Measurements from ENCODE around the gene CNTNAP2.

The CNTNAP2 gene

DNA sequence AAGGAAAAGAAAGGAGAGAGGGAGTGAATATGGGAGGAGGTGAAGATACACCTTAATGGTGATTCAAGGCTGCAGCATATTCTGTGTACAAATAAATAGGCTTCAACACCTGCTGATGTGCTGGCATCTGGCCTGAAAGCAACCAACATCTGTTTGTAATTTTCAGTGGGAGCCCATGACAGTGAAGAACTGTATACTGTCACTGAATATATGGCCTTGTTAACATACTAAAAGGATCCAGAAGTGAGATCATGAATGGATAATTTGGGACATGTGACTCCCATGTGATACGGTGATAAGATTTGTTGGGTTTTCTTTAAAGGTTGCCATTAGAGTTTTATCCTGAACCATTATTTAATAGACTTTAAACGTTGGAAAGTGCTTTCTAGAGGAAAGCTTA is 459.3 kb downstream of the CNTNAP2 start:
- H3K9ac ChIP-seq (ENCODE audit: low read length) = no peak overlapping the region
- H3K23ac ChIP-seq (ENCODE audit: low read length) = no peak overlapping the region
- no peak overlapping the region for H3K4ac ChIP-seq (ENCODE audit: low read depth, low read length)
- no peak for DNase-seq
- H3K79me1 ChIP-seq (ENCODE audit: low read length) = no peaks in the 10 kb centered on the region
- H3K36me3 ChIP-seq (ENCODE audit: control insufficient read depth, insufficient read depth, low read length) = no peaks in the 10 kb centered on the region
- H2BK15ac ChIP-seq (replicated peaks; ENCODE audit: low read depth) = no peak overlapping the region
- H2BK5ac ChIP-seq (ENCODE audit: low read length) = no peak overlapping the region
- no peak overlapping the region for H3K4me2 ChIP-seq (ENCODE audit: low read length)
- H3K4me3 ChIP-seq (ENCODE audit: low read length) = no peak overlapping the region
- H4K8ac ChIP-seq (ENCODE audit: low read depth, low read length) = no peak overlapping the region
- no peak overlapping the region for H3K27ac ChIP-seq (ENCODE audit: low read depth, low read length)
- no peaks in the 10 kb centered on the region for H3K79me2 ChIP-seq (ENCODE audit: control insufficient read depth, insufficient read depth, low read length)
- no peaks in the 10 kb centered on the region for H3K4me1 ChIP-seq (ENCODE audit: control insufficient read depth, low read depth, low read length)
- no peak overlapping the region for H2BK120ac ChIP-seq (ENCODE audit: low read depth, low read length)
- no CpG with 5 or more reads among the region's 2 CpGs for WGBS (ENCODE audit: extremely low coverage, insufficient coverage, low lambda C conversion rate)
- H3K27me3 ChIP-seq (ENCODE audit: insufficient read depth, low read length, poor library complexity) = no peaks in the 10 kb centered on the region
- H4K5ac ChIP-seq (ENCODE audit: low read length) = no peak overlapping the region
- H3K56ac ChIP-seq (ENCODE audit: low read length) = no peak overlapping the region
- no peak overlapping the region for H2AK5ac ChIP-seq (ENCODE audit: low read length)
- no peak overlapping the region for H3K18ac ChIP-seq (ENCODE audit: low read length)

DNA sequence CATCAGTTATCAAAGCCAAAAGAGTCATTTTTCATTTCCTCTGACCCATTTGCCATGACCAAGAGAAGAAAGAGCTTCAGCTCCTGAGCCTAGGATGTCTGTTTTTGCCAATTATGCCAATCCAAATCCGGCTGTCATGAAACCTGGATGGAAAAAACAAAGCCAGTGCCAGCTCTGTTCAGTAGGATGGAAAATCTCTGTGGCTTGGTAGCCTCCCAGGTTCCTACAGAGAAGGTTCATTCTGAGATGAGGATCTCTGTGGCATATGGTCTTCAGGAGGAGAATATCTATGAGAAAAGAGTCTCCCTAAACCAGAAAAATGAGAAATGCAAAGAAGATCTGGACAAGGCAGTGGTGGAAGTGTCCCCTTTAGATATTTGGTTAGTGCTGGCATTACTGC is 475.4 kb downstream of the CNTNAP2 start:
- H3K79me1 ChIP-seq (ENCODE audit: low read length) = no peaks in the 10 kb centered on the region
- H3K56ac ChIP-seq (ENCODE audit: low read length) = no peak overlapping the region
- H3K79me2 ChIP-seq (ENCODE audit: control insufficient read depth, insufficient read depth, low read length) = no peaks in the 10 kb centered on the region
- no peak overlapping the region for H3K4me3 ChIP-seq (ENCODE audit: low read length)
- H3K9ac ChIP-seq (ENCODE audit: low read length) = no peak overlapping the region
- H3K4me2 ChIP-seq (ENCODE audit: low read length) = no peak overlapping the region
- no peak overlapping the region for H4K5ac ChIP-seq (ENCODE audit: low read length)
- H3K36me3 ChIP-seq (ENCODE audit: control insufficient read depth, insufficient read depth, low read length) = no peaks in the 10 kb centered on the region
- H3K4me1 ChIP-seq (ENCODE audit: control insufficient read depth, low read depth, low read length) = no peaks in the 10 kb centered on the region
- no peak overlapping the region for H3K4ac ChIP-seq (ENCODE audit: low read depth, low read length)
- H3K27me3 ChIP-seq (ENCODE audit: insufficient read depth, low read length, poor library complexity) = no peaks in the 10 kb centered on the region
- H3K18ac ChIP-seq (ENCODE audit: low read length) = no peak overlapping the region
- no peak overlapping the region for H3K23ac ChIP-seq (ENCODE audit: low read length)
- no peak overlapping the region for H3K27ac ChIP-seq (ENCODE audit: low read depth, low read length)
- no peak overlapping the region for H2BK120ac ChIP-seq (ENCODE audit: low read depth, low read length)
- H2AK5ac ChIP-seq (ENCODE audit: low read length) = no peak overlapping the region
- DNase-seq = no peak
- no peak overlapping the region for H2BK15ac ChIP-seq (replicated peaks; ENCODE audit: low read depth)
- no CpG with 5 or more reads among the region's 1 CpG for WGBS (ENCODE audit: extremely low coverage, insufficient coverage, low lambda C conversion rate)
- H4K8ac ChIP-seq (ENCODE audit: low read depth, low read length) = no peak overlapping the region
- no peak overlapping the region for H2BK5ac ChIP-seq (ENCODE audit: low read length)

DNA sequence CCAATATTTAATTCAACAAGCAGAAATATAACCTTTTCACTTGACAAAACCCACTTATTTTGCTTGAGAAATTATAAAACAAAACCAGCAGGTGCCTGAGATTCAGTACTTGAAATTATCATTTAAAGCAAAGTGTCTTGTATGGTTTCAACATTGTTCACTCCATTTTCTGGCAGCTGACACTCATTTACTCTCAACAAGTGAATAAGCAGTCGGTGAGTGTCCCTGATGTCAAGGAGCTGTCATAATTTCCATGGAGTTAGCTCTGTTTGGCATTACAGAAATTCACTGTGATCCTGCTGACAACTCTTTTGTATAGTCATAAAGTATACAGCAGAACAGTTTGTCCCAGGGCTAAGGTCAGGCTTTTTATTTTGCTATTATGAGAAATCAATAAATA is 490.0 kb downstream of the CNTNAP2 start:
- Histone ChIP-seq H3K56ac (ENCODE audit: low read length) (no peak overlapping the region), H3K4me3 (ENCODE audit: low read length) (no peak overlapping the region), H3K18ac (ENCODE audit: low read length) (no peak overlapping the region), H3K4ac (ENCODE audit: low read depth, low read length) (no peak overlapping the region), H2BK15ac (replicated peaks; ENCODE audit: low read depth) (no peak overlapping the region), H3K27ac (ENCODE audit: low read depth, low read length) (no peak overlapping the region), H3K9ac (ENCODE audit: low read length) (no peak overlapping the region), H4K8ac (ENCODE audit: low read depth, low read length) (no peak overlapping the region), H3K4me1 (ENCODE audit: control insufficient read depth, low read depth, low read length) (no peaks in the 10 kb centered on the region), H3K79me1 (ENCODE audit: low read length) (no peaks in the 10 kb centered on the region), H3K23ac (ENCODE audit: low read length) (no peak overlapping the region), H2BK120ac (ENCODE audit: low read depth, low read length) (no peak overlapping the region), H2AK5ac (ENCODE audit: low read length) (no peak overlapping the region), H3K27me3 (ENCODE audit: insufficient read depth, low read length, poor library complexity) (no peaks in the 10 kb centered on the region), H4K5ac (ENCODE audit: low read length) (no peak overlapping the region), H3K36me3 (ENCODE audit: control insufficient read depth, insufficient read depth, low read length) (no peaks in the 10 kb centered on the region), H3K79me2 (ENCODE audit: control insufficient read depth, insufficient read depth, low read length) (no peaks in the 10 kb centered on the region), H2BK5ac (ENCODE audit: low read length) (no peak overlapping the region), H3K4me2 (ENCODE audit: low read length) (no peak overlapping the region)
- no peak for DNase-seq
- no CpG with 5 or more reads among the region's 1 CpG for WGBS (ENCODE audit: extremely low coverage, insufficient coverage, low lambda C conversion rate)

DNA sequence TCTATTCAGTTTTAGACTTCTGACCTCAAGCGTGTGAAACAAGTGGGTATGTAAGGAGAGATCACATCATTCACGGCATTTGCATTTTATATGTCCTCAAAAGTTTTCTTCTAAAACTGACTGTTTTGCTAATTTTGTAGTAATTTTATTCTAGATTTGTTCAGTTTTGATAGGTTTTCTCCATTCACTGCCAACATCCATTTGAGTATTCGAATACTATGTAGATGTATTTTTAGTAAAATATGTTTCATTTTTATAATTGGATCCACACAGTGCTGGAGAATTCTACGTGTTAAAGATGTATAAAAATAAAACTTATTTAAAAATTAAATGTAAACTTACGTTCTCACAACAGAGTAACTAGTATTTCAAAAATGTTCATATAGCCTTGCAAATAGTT is 503.0 kb downstream of the CNTNAP2 start:
- no peak overlapping the region for H3K4me2 ChIP-seq (ENCODE audit: low read length)
- H3K4ac ChIP-seq (ENCODE audit: low read depth, low read length) = no peak overlapping the region
- no peak overlapping the region for H4K8ac ChIP-seq (ENCODE audit: low read depth, low read length)
- no peaks in the 10 kb centered on the region for H3K79me1 ChIP-seq (ENCODE audit: low read length)
- H3K27ac ChIP-seq (ENCODE audit: low read depth, low read length) = no peak overlapping the region
- H3K27me3 ChIP-seq (ENCODE audit: insufficient read depth, low read length, poor library complexity) = no peaks in the 10 kb centered on the region
- H3K4me1 ChIP-seq (ENCODE audit: control insufficient read depth, low read depth, low read length) = no peaks in the 10 kb centered on the region
- no peak for DNase-seq
- no peak overlapping the region for H2BK5ac ChIP-seq (ENCODE audit: low read length)
- no peak overlapping the region for H4K5ac ChIP-seq (ENCODE audit: low read length)
- no peaks in the 10 kb centered on the region for H3K79me2 ChIP-seq (ENCODE audit: control insufficient read depth, insufficient read depth, low read length)
- H2BK15ac ChIP-seq (replicated peaks; ENCODE audit: low read depth) = no peak overlapping the region
- 100% methylated on average over 1 of the region's 5 CpGs for WGBS (ENCODE audit: extremely low coverage, insufficient coverage, low lambda C conversion rate)
- no peaks in the 10 kb centered on the region for H3K36me3 ChIP-seq (ENCODE audit: control insufficient read depth, insufficient read depth, low read length)
- H3K18ac ChIP-seq (ENCODE audit: low read length) = no peak overlapping the region
- no peak overlapping the region for H3K56ac ChIP-seq (ENCODE audit: low read length)
- no peak overlapping the region for H2AK5ac ChIP-seq (ENCODE audit: low read length)
- no peak overlapping the region for H3K9ac ChIP-seq (ENCODE audit: low read length)
- no peak overlapping the region for H3K4me3 ChIP-seq (ENCODE audit: low read length)
- no peak overlapping the region for H3K23ac ChIP-seq (ENCODE audit: low read length)
- H2BK120ac ChIP-seq (ENCODE audit: low read depth, low read length) = no peak overlapping the region

DNA sequence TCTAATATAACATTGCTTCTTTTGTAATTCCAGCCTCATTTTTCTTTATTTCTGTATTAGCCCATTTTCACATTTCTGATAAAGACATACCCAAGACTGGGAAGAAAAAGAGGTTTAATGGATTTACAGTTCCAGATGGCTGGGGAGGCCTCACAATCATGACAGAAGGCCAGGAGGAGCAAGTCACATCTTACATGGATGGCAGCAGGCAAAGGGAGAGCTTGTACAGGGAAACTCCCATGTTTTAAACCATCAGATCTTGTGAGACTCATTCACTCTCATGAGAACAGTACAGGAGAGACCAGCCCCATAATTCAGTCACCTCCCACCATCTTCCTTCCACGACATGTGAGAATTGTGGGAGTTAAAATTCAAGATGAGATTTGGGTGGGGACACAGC is 510.3 kb downstream of the CNTNAP2 start:
- no CpG with 5 or more reads among the region's 1 CpG for WGBS (ENCODE audit: extremely low coverage, insufficient coverage, low lambda C conversion rate)
- no peak overlapping the region for H2BK5ac ChIP-seq (ENCODE audit: low read length)
- H3K79me1 ChIP-seq (ENCODE audit: low read length) = no peaks in the 10 kb centered on the region
- no peak overlapping the region for H4K8ac ChIP-seq (ENCODE audit: low read depth, low read length)
- no peak overlapping the region for H4K5ac ChIP-seq (ENCODE audit: low read length)
- no peak overlapping the region for H3K18ac ChIP-seq (ENCODE audit: low read length)
- H3K9ac ChIP-seq (ENCODE audit: low read length) = no peak overlapping the region
- H3K56ac ChIP-seq (ENCODE audit: low read length) = no peak overlapping the region
- no peak overlapping the region for H2BK15ac ChIP-seq (replicated peaks; ENCODE audit: low read depth)
- no peak overlapping the region for H3K23ac ChIP-seq (ENCODE audit: low read length)
- H3K27me3 ChIP-seq (ENCODE audit: insufficient read depth, low read length, poor library complexity) = no peaks in the 10 kb centered on the region
- no peak for DNase-seq
- no peaks in the 10 kb centered on the region for H3K79me2 ChIP-seq (ENCODE audit: control insufficient read depth, insufficient read depth, low read length)
- H3K4me3 ChIP-seq (ENCODE audit: low read length) = no peak overlapping the region
- H3K4me2 ChIP-seq (ENCODE audit: low read length) = no peak overlapping the region
- H3K27ac ChIP-seq (ENCODE audit: low read depth, low read length) = no peak overlapping the region
- no peak overlapping the region for H3K4ac ChIP-seq (ENCODE audit: low read depth, low read length)
- H3K36me3 ChIP-seq (ENCODE audit: control insufficient read depth, insufficient read depth, low read length) = no peaks in the 10 kb centered on the region
- no peak overlapping the region for H2BK120ac ChIP-seq (ENCODE audit: low read depth, low read length)
- no peaks in the 10 kb centered on the region for H3K4me1 ChIP-seq (ENCODE audit: control insufficient read depth, low read depth, low read length)
- H2AK5ac ChIP-seq (ENCODE audit: low read length) = no peak overlapping the region

DNA sequence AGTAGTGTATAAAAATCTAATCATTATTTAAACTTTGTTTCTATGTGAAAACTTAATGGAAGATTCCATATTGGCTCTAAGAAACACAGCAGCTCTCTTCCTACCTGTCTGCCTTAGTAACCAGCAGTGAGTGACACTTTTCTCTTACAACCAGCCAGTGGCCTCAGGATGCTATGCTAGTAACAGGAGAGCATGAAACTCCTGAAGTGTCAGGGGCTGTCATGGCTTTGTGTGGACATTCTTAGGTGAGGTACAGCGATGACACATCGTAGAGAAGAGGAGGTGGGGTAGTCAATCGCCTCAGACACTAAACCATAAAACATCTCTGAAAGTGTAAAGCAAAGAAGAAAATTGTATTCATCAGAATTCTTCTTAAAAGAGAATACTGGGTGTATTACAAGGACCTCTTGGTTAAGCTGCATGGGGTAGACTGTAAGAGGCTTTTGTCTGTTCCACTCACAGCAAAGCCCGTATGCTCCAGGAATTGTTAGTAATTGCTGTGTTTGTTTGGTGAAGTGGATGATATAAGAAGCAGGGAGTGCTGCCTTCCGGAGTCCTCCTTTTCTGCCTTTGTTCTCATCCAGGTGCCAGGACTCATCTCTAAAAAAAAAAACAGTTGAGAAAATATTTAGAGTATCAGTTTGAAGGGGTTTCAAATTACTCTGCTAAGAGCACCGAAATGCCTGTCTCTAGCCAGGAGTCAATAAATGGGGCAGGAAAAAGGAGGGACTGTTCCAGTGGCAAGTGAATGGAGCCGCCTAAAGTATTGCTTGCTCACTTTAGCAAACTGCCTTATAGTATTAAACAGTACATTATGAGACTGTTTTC is 518.8 kb downstream of the CNTNAP2 start:
- Histone ChIP-seq H3K4me2 (ENCODE audit: low read length) (no peak overlapping the region), H3K27me3 (ENCODE audit: insufficient read depth, low read length, poor library complexity) (no peaks in the 10 kb centered on the region), H3K36me3 (ENCODE audit: control insufficient read depth, insufficient read depth, low read length) (no peaks in the 10 kb centered on the region), H3K18ac (ENCODE audit: low read length) (no peak overlapping the region), H3K4me1 (ENCODE audit: control insufficient read depth, low read depth, low read length) (no peaks in the 10 kb centered on the region), H4K5ac (ENCODE audit: low read length) (no peak overlapping the region), H3K23ac (ENCODE audit: low read length) (no peak overlapping the region), H3K79me2 (ENCODE audit: control insufficient read depth, insufficient read depth, low read length) (no peaks in the 10 kb centered on the region), H4K8ac (ENCODE audit: low read depth, low read length) (no peak overlapping the region), H3K9ac (ENCODE audit: low read length) (no peak overlapping the region), H3K79me1 (ENCODE audit: low read length) (no peaks in the 10 kb centered on the region), H3K27ac (ENCODE audit: low read depth, low read length) (no peak overlapping the region), H2AK5ac (ENCODE audit: low read length) (no peak overlapping the region), H2BK120ac (ENCODE audit: low read depth, low read length) (no peak overlapping the region), H3K4me3 (ENCODE audit: low read length) (no peak overlapping the region), H2BK15ac (replicated peaks; ENCODE audit: low read depth) (no peak overlapping the region), H3K56ac (ENCODE audit: low read length) (no peak overlapping the region), H3K4ac (ENCODE audit: low read depth, low read length) (peak overlapping the region; percentile 36), H2BK5ac (ENCODE audit: low read length) (no peak overlapping the region)
- DNase-seq = peak; percentile 33
- no CpG with 5 or more reads among the region's 7 CpGs for WGBS (ENCODE audit: extremely low coverage, insufficient coverage, low lambda C conversion rate)
